ENCODE data around the gene TXK.

TXK gene

DNA sequence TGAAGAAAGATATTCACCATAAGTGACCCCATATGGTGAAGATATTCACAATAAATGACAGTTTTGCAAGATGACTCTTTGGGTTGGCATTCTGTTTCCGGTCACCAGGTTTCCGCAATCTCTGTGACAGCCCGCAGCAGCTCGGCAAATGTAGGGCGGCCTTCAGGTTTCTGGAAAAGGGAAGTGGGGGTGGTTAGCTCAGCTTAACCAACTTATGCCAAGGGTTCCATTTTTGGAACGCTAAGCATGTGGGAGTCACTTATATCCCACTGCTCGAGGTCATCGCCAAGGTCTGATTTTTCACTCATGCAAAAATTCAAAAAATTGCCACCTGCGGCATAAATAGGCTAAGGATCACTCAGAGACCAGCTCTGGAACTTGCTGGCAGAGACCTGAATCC, 66.5 kb downstream of the TXK start:
- no peaks in the 10 kb centered on the region for H4K20me1 ChIP-seq (ENCODE audit: low read depth, low read length)
- H3K4me2 ChIP-seq (ENCODE audit: low read depth, low read length, poor library complexity, severe bottlenecking) = no peak overlapping the region
- H3K9ac ChIP-seq (ENCODE audit: low read length) = no peak overlapping the region
- no peaks in the 10 kb centered on the region for H3K9me3 ChIP-seq (ENCODE audit: insufficient read depth, low read length)
- no peaks in the 10 kb centered on the region for H3K36me3 ChIP-seq (ENCODE audit: low read length)
- no peak overlapping the region for H3K27ac ChIP-seq (ENCODE audit: low read depth, low read length)
- no peak overlapping the region for H3K4me3 ChIP-seq (ENCODE audit: insufficient read depth, low read length, poor library complexity, severe bottlenecking)
- no peak overlapping the region for H2AFZ ChIP-seq (ENCODE audit: low read depth, low read length, severe bottlenecking)
- no peaks in the 10 kb centered on the region for H3K79me2 ChIP-seq (ENCODE audit: insufficient read depth, low read length)
- H3F3A ChIP-seq (ENCODE audit: insufficient read depth) = no peaks in the 10 kb centered on the region
- H3K9me2 ChIP-seq (replicated peaks; ENCODE audit: insufficient read depth, low read length) = no peaks in the 10 kb centered on the region
- TF ChIP-seq, protein P1, sequence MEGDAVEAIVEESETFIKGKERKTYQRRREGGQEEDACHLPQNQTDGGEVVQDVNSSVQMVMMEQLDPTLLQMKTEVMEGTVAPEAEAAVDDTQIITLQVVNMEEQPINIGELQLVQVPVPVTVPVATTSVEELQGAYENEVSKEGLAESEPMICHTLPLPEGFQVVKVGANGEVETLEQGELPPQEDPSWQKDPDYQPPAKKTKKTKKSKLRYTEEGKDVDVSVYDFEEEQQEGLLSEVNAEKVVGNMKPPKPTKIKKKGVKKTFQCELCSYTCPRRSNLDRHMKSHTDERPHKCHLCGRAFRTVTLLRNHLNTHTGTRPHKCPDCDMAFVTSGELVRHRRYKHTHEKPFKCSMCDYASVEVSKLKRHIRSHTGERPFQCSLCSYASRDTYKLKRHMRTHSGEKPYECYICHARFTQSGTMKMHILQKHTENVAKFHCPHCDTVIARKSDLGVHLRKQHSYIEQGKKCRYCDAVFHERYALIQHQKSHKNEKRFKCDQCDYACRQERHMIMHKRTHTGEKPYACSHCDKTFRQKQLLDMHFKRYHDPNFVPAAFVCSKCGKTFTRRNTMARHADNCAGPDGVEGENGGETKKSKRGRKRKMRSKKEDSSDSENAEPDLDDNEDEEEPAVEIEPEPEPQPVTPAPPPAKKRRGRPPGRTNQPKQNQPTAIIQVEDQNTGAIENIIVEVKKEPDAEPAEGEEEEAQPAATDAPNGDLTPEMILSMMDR (IDR thresholded peaks at IDR 0.05; ENCODE audit: insufficient read depth, low read length, poor library complexity, severe bottlenecking) = no peak
- no peak for TF ChIP-seq EZH2phosphoT487 (conservative IDR thresholded peaks at IDR 0.05; ENCODE audit: low read length)
- no peaks in the 10 kb centered on the region for H3K27me3 ChIP-seq (ENCODE audit: low read length)

DNA sequence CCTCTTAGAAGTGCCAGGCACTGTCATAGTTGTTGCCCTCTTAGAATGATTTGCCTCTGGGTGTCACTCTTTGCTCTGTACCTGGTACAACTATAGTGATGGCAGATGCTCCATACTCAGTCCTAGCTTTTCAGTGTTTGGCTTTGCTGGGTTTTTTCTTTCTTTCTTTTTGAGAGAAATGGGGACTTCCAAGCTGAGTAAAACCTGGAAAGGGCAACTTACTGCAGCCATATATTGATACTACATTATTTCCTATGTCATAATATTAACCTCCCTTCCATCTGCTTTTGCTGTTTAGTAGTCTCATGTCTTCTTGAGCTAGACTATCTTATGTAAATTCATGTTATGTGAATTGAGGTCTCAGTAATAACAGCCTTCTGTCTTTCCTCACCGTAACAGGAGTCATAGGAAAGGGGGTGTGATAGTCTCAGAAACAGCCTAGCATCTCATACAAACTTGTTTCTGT, 68.4 kb downstream of the TXK start:
- no peaks in the 10 kb centered on the region for H3K9me2 ChIP-seq (replicated peaks; ENCODE audit: insufficient read depth, low read length)
- no peaks in the 10 kb centered on the region for H3K9me3 ChIP-seq (ENCODE audit: insufficient read depth, low read length)
- no peaks in the 10 kb centered on the region for H3K36me3 ChIP-seq (ENCODE audit: low read length)
- H3K4me3 ChIP-seq (ENCODE audit: insufficient read depth, low read length, poor library complexity, severe bottlenecking) = no peak overlapping the region
- H3K27ac ChIP-seq (ENCODE audit: low read depth, low read length) = no peak overlapping the region
- no peak for TF ChIP-seq EZH2phosphoT487 (conservative IDR thresholded peaks at IDR 0.05; ENCODE audit: low read length)
- TF ChIP-seq, protein P1 (IDR thresholded peaks at IDR 0.05; ENCODE audit: insufficient read depth, low read length, poor library complexity, severe bottlenecking) = no peak
- H3F3A ChIP-seq (ENCODE audit: insufficient read depth) = no peaks in the 10 kb centered on the region
- no peaks in the 10 kb centered on the region for H3K79me2 ChIP-seq (ENCODE audit: insufficient read depth, low read length)
- no peak overlapping the region for H2AFZ ChIP-seq (ENCODE audit: low read depth, low read length, severe bottlenecking)
- no peak overlapping the region for H3K4me2 ChIP-seq (ENCODE audit: low read depth, low read length, poor library complexity, severe bottlenecking)
- no peaks in the 10 kb centered on the region for H4K20me1 ChIP-seq (ENCODE audit: low read depth, low read length)
- no peaks in the 10 kb centered on the region for H3K27me3 ChIP-seq (ENCODE audit: low read length)
- no peak overlapping the region for H3K9ac ChIP-seq (ENCODE audit: low read length)

DNA sequence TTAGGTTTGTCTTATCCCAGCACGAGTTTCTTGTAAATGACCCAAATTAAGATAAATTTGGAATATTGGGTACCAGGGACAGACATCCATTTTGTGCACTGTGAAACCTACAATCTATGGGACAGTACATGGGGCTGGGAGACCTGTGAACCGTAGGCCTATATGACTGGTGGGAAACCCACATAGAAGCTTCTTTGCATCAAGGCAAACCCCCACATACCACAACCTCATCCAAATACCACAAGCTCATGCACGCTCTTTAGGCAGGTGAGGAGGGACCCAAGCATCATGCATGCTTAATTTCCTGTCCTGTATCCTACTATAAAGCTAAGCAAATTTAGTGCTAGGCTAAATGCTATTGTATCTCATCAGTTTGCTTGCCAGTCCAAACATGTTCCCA, 69.7 kb downstream of the TXK start:
- H3K9me2 ChIP-seq (replicated peaks; ENCODE audit: insufficient read depth, low read length) = no peaks in the 10 kb centered on the region
- H3K4me3 ChIP-seq (ENCODE audit: insufficient read depth, low read length, poor library complexity, severe bottlenecking) = no peak overlapping the region
- no peaks in the 10 kb centered on the region for H3K9me3 ChIP-seq (ENCODE audit: insufficient read depth, low read length)
- no peaks in the 10 kb centered on the region for H4K20me1 ChIP-seq (ENCODE audit: low read depth, low read length)
- no peaks in the 10 kb centered on the region for H3K79me2 ChIP-seq (ENCODE audit: insufficient read depth, low read length)
- H3K9ac ChIP-seq (ENCODE audit: low read length) = no peak overlapping the region
- no peaks in the 10 kb centered on the region for H3K27me3 ChIP-seq (ENCODE audit: low read length)
- H2AFZ ChIP-seq (ENCODE audit: low read depth, low read length, severe bottlenecking) = no peak overlapping the region
- no peaks in the 10 kb centered on the region for H3K36me3 ChIP-seq (ENCODE audit: low read length)
- H3F3A ChIP-seq (ENCODE audit: insufficient read depth) = no peaks in the 10 kb centered on the region
- no peak overlapping the region for H3K27ac ChIP-seq (ENCODE audit: low read depth, low read length)
- no peak overlapping the region for H3K4me2 ChIP-seq (ENCODE audit: low read depth, low read length, poor library complexity, severe bottlenecking)
- TF ChIP-seq, protein P1 (IDR thresholded peaks at IDR 0.05; ENCODE audit: insufficient read depth, low read length, poor library complexity, severe bottlenecking) = no peak
- TF ChIP-seq EZH2phosphoT487 (conservative IDR thresholded peaks at IDR 0.05; ENCODE audit: low read length) = no peak
